AG20443 (cell line): ENCODE data around the gene TSACC.

Experiments
- DNase-seq: peaks from one replicate; pipeline ENCODE4 v3.0.0; 2012; ENCODE audit warnings: low spot score, mixed read lengths

The TSACC gene

GRCh38 chr1:156376146-156376545 lies 37.8 kb downstream of the TSACC start:
- DNase-seq, result peak; percentile 54

DNA sequence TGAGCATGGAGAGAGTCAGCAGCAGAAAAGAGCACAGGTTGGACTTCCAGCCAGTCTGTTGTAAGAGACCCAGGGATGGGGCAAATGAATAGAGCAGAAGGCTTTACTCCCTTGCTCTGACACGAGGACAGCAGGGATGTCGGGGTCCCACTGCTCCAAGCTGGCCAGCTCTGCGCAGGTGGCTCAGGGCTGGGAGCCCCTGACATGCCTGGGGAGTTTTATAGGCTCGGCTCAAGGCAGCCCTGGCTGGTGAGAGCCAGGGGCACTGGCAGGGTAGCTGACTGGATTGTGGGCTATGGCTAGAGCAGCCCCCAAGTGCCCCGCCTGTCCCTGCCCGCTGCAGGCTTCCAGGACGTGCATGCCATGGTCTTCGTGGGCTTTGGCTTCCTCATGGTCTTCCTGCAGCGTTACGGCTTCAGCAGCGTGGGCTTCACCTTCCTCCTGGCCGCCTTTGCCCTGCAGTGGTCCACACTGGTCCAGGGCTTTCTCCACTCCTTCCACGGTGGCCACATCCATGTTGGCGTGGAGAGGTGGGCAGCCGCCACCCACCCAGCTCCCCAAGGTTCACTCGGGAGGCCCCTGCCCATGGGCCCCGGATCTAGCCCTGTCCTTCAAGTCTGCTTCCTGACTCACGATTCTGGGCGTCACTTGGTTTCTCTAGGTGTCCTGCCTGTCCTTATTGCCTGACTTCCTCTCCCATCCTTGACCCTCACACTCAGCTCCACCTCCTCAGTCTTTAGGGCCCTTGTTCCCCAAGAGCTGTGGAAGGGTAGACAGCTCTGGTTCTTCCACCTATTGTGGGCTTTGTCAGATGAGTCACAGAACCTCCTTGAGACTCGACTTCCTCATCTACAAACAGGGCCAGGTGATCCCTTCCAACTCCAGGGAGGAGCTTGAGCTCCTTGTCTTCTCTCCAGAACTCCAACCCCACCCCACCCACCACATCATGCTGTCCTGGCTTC lies 38.9 kb downstream of the TSACC start:
- no peak for DNase-seq

- DNase-seq, result no peak
These were observed 40.2 kb downstream of the TSACC start for GRCh38 chr1:156378557-156378956.

DNA sequence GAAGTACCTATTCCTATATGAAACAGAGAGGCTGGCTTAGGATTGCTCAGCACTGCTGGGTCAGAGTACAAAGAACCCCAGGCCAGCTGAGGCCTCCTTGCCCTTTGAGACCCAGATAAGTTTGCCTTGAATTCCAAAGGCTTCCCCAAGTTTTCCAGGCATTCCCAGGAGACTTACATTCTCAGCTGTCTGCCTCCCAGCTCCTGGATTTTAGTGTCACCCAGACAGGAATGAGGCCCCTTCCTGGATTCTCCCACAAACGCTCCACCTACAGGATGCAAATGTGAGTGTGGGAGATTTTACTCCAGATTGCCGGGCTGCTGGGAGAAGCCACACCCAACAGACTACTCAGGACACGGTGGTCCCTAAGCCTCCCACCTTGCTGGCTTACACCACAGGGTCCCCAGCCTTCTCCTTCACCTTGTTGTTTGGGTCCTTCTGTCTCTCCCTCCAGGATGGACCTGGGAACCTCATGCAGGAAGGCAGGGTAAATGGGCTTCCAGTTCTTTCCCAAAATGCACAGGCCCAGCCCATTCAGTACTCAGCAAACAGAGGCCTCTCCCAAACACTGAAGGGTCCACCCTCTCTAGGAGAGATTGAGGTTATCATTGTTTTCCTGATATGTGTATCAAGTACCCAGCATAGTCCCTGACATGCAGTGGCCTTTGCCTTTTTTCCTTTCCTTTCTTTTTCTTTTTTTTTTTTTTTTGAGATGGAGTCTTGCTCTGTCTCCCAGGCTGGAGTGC lies 41.3 kb downstream of the TSACC start:
- no peak for DNase-seq

DNA sequence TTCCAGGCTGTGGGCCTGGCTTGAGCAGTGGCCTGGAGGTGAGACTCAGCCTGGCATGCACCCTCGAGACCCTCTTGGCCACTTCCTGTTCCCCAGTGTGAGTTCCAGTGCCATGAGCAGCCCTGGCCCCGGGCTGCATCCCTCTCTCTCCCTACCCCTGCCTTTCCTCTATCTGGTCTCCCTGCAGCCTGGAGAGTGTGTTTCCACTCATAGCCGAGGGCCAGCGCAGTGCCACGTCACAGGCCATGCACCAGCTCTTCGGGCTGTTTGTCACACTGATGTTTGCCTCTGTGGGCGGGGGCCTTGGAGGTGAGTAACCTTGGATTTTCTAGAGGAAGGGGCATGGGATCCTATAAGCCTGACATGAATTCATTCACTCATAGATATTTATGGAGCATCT lies 44.2 kb downstream of the TSACC start:
- no peak for DNase-seq

DNA sequence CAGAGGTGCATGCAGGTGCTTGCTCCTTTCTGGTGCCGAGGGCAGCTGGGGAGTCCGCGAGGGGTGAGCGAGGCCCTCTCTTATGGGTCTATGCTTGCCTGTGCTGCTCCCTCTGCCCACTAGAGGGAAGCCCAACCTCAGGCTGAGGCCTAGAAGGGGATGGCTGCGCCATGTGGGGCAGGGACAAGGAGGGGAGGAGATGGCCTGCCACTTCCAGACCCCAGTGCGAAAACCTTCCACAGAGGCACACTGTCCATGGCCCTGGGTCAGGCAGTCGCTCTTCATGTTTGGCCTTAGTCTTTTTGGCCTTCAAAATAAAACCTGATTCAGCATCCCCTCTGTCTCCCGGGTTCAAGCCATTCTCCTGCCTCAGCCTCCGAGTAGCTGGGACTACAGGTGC lies 44.7 kb downstream of the TSACC start:
- DNase-seq, result peak; percentile 88

DNA sequence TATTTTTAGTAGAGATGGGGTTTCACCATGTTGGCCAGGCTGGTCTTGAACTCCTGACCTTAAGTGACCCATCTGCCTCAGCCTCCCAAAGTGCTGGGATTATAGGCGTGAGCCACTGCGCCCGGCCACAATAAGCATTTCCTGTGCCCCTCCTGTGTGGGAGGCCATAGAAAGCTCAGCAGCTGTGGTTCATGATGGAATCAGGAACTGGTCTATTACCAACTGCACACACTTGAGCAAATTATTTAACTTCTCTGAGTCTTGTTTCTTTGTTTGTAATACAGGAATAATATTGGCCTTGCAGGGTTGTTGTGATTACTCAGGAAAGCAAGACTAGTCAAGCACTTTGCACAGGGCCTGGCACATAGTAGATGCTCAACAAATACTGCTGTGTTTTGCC lies 45.7 kb downstream of the TSACC start:
- DNase-seq, result no peak

GRCh38 chr1:156384658-156385057 lies 46.3 kb downstream of the TSACC start:
- DNase-seq, result no peak

GRCh38 chr1:156385534-156386031 lies 47.3 kb downstream of the TSACC start:
- peak; percentile 83 for DNase-seq

- DNase-seq, result no peak
These were observed 48.0 kb downstream of the TSACC start for GRCh38 chr1:156386134-156386901.

DNA sequence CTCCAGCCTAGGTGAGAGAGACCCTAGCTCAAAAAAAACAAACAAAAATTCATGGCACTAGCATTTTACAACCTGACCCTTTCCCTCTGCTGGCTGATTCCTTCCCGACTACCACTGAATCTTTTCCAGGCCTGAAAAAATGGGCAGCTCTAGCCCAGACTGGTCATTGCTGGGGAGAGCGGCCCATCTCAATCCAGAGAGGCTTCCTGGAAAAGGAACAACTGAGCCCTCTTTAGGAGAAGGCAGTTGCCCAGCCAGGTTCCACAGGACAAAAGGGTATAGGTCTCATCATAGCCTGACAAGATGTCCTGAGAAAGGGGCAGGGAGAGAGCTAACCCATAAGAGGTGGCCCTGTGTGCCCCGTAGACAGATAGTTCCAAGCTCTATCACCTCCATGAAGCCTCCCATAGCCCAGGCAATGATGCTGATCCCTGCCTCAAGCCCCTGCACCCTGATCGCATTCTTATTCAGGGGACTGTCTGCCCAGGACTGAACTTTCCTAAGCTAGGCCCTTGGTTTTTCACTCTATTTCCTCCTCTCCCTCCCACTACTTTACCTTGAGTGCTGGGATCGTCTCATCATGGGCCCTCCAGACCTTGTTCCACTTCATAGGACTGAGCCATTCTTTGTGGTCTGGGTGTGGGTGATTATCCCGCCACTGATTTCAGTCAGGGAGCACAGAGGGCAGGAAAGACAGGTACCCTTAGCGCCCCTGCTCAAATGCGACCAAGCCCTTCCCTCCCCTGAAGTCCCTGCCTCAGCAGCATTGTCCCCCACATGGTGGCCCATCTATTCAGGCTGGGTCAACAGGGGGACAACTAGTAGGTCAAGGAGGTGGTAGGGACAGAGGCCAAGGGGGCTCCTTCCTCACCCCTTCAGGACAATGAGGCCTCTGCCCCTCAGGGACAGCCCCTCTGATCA lies 48.9 kb downstream of the TSACC start:
- no peak for DNase-seq

- no peak for DNase-seq
These were observed 49.5 kb downstream of the TSACC start for GRCh38 chr1:156387870-156388173.

DNA sequence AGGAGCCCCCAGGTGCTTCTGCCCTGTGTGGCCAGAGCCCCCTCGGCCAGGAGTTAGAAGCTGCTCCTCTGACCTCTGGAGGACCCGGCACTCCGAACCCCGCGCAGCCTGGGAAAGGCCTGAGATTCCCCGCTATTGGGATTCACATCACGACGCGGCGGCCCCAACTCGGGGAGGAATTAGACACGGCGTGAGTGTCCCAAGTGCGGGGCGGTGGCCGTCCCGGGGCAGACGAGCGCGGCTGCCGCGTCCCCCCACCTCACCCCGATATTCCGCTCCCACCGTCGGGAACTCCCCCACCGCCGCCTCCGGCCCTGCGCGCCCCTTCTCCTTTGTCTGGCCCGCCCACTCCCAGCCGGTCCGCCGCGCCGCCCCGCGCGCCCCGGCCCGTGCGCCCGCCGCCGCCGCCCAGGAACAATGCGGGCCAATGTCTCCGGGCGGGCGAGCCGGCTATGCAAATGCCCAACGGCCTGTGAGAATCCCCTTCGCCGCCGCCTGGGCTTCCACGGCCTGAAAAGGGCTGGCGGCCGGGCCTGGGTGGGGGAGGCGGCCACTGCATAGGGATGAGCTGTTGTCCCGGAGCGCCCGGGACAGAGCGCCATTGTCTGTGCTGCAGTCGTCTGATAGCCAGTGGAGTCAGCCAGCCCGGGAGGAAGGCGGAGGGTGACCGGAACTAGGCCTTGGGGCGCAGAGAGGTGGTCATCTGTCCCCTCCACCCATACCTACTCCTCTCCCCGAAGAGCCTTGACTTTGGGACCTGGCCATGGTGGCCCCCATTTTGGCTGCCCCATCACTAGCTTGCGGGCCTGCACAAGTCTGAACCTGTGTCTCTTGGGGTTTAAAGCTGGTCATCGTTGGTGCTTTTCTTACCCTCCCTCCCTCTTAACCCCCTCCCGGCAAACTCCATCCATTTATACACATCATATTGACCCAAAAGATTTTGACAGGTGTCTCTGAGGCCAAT lies 50.1 kb downstream of the TSACC start:
- DNase-seq, result peak; percentile 30

DNA sequence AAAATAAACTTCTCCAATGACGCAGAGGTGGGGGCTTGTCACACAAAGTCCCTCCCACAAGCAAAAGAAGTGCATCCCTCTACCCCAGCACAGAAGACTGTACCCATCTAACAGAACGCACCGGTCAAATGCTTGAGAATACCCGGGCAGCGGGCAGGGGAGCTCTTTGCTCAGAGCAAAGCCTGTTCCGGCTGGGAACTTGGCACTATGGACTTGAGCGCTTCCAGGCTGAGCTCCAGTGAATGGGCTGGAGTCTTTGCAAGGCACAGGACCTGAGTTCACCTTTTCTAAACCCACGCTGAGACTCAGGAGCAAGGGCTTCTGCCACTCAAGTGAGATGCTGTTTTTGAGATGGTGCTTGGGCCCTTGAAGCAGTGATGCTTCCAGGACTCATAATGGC lies 51.0 kb downstream of the TSACC start:
- no peak for DNase-seq

- no peak for DNase-seq
These were observed 52.4 kb downstream of the TSACC start for GRCh38 chr1:156390469-156391365.

DNA sequence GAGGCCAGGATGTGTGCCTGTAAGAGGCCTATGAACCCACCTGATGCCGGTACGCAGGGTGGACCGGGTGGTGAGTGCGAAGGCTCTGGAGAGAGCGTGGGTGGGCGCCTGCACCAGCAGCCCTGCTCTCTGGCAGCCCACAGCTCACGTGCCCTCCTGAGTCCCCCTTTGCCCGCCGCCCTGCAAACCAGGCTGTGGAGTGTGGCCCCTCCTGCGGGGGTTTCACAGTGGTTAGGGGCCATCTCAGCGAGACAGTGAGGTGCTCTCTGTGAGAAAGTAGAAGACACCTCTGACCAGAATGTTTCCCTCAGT lies 53.0 kb downstream of the TSACC start:
- no peak for DNase-seq

DNA sequence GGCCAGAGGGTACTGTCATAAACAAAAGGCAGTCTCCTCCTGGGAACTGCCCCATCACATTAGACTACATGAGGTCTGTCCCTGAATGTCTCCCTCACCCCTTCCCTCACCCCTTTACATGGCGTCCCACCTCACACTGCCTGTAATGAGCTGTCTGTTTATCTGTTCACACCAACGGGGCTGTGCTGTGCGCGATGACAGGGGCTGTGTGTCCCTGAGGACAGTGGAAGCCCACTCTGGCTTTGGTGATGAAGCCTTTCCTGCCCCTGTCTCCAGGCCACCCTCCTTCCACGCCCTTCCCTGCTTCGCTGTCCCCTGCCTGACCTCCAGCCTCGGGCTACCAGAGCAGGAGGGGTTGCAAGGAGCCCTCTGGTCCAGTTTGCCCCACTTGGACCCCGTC lies 53.4 kb downstream of the TSACC start:
- no peak for DNase-seq

DNA sequence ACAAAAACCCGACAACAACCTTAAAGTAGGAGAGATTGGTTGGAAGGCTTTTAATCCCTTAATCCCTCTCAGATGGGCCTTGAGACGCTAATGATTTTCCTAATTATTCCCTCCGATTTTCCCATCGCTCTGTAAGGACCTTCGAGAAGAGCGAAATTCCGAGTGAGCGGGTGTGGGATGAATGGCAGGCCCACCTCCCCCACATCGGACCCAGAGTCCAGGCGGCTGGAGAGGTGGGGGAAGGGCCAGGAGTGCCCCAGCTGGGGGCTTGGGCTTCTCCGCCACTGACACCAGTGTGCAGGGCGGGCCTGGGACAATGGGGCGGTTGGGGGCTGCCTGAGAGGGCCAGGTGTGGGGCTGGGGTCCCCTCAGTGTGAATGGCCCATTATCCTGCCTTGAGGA lies 54.1 kb downstream of the TSACC start:
- no peak for DNase-seq

DNA sequence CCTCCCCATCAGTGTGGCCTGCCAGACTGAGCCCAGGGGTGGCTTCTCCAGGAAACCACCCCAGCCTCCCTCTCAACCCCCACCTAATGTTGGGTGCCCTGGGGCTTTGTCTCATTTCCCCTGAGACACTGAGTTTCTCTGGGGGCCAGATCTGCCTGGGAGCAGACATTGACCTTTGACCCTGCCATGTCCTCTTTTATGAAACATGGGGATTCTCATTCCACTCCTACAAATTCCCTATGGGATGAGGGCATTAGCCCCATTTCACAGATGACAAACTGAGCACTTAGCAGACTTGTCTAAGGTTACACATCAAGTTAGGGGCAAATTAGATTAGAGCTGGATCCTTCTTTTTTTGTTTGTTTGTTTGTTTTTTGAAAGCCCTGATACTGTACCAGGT lies 54.8 kb downstream of the TSACC start:
- no peak for DNase-seq
